Epithelial cell of proximal tubule (primary cell): ENCODE measurements around the gene OASL. TPM values are rescaled to one million over a fixed set of nuclear protein-coding genes. Genes with fewer than 3 reads are reported as not detected.
A peak's percentile ranks its signal among the peaks of the same experiment; 100 is the strongest.

ENCODE experiments used
- DNase-seq: peaks from one replicate; pipeline ENCODE4 v3.0.0-alpha.2; 2011; ENCODE audit warnings: low read depth
- H3K4me3 ChIP-seq: 2 replicates; pipeline ENCODE4 v1.5.1; 2011; ENCODE audit warnings: low read depth, mild to moderate bottlenecking, low read length
- total RNA-seq: library from RNA; depleted of rRNA; stranded (reverse); fragments of >200 nt; gene quantifications from 2 replicates; pipeline ENCODE4 v1.2.3, GENCODE V29; 2015
- TF ChIP-seq, protein P1 (sequence below): conservative IDR thresholded peaks from 2 replicates; pipeline ENCODE4 v1.5.1; 2012; ENCODE audit warnings: low read depth, mild to moderate bottlenecking, low read length

The OASL gene
- total RNA-seq = 0.12 and 0.29 TPM in 2 replicates

DNA sequence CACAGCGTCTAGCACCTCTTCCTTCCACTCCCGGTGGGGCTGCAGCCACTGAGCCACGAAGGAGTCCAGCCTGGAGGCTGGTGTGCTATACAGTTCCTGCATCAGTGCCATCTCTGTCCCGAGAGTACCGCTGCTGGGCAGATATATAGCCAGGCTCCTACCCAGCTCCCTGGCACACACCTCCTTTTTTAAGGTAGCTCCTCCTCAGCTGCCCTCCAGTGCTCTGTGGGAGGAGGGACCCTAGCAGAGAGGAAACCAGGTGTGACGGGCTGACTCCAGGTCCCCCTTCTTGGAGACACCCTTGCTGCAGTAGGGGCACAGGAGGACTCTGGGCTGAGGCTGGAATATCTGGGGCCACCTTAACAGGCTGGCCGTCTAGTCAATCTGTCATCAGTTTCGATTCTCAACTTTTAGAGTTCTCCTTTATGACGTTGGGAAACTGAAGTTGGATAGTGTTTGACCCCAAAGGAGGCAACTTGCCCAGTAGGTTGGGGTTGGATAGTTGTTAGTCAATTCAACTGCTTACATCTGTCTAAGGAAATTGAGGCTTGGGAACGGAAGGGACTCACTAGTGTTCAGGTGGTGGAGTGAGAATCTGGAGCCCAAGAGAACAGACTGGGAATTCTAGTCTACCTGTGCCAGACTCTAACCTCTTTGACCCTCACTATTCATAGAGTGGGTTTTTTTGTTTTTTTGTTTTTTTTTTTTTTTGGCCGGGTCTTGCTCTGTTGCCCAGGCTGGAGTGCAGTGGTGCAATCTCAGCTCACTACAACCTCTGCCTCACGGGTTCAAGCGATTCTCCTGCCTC, at the start of gene OASL:
Gene OASL, minus strand, starts transcription at position 386 of the 808 bp plus-strand sequence. Its CDS starts 275 bp downstream, at position 111.
- no peak for DNase-seq
- TF ChIP-seq, protein P1, sequence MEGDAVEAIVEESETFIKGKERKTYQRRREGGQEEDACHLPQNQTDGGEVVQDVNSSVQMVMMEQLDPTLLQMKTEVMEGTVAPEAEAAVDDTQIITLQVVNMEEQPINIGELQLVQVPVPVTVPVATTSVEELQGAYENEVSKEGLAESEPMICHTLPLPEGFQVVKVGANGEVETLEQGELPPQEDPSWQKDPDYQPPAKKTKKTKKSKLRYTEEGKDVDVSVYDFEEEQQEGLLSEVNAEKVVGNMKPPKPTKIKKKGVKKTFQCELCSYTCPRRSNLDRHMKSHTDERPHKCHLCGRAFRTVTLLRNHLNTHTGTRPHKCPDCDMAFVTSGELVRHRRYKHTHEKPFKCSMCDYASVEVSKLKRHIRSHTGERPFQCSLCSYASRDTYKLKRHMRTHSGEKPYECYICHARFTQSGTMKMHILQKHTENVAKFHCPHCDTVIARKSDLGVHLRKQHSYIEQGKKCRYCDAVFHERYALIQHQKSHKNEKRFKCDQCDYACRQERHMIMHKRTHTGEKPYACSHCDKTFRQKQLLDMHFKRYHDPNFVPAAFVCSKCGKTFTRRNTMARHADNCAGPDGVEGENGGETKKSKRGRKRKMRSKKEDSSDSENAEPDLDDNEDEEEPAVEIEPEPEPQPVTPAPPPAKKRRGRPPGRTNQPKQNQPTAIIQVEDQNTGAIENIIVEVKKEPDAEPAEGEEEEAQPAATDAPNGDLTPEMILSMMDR = no peak
- H3K4me3 ChIP-seq = peak within 1 kb of the TSS; percentile 66

GRCh38 chr12:121088195-121088585, 49.1 kb upstream of the OASL start:
- no peak for DNase-seq
- TF ChIP-seq, protein P1 = no peak
- H3K4me3 ChIP-seq = no peak overlapping the region

DNA sequence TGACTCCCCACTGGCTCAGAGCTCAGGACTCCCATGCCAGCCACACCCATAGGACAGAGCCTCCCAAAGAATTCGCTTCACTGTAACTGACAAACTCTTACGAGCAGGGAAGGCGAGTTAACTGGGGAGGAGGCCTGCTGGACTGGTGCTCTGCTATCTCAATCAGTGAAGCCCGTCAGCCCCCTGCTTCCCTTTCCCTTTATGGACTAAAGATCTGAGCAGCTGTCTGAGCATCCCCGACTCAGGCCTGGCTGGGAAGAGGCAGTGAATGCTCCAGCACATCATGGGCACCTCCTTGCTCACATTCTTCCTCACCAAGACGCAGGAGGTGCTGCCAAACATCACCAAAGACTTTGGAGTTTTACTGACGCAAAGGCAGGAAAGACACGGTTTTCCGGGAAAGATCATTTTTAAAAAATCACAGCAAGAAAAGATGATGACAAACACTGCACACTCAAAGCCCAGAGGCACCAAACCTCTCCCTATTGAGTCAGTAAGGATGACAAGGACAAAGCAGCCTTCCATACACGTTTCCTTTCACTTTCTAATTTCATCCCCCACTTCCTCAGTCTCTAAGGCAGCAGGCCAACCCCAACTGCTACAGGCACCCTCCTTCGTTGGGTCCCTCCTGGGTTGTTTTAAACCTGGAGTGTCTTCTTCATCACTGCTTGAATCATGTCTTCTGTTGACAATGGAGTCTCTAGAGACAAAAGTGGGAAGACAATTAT, 48.6 kb upstream of the OASL start:
- DNase-seq = no peak
- TF ChIP-seq, protein P1 = no peak
- H3K4me3 ChIP-seq = no peak overlapping the region

GRCh38 chr12:121086781-121087295, 47.8 kb upstream of the OASL start:
- H3K4me3 ChIP-seq = no peak overlapping the region
- TF ChIP-seq, protein P1 = no peak
- DNase-seq = no peak

GRCh38 chr12:121085506-121086353, 46.7 kb upstream of the OASL start:
- no peak overlapping the region for H3K4me3 ChIP-seq
- no peak for DNase-seq
- TF ChIP-seq, protein P1 = no peak

GRCh38 chr12:121085069-121085468, 46.0 kb upstream of the OASL start:
- no peak overlapping the region for H3K4me3 ChIP-seq
- TF ChIP-seq, protein P1 = no peak
- DNase-seq = no peak
